Measurements from ENCODE around the gene ZNF480.
"Not testable (repeated sequence)": the region's sequence is repeated elsewhere in the genome, so short reads cannot be mapped to it uniquely, and the experiment has no call there.

ZNF480 gene

DNA sequence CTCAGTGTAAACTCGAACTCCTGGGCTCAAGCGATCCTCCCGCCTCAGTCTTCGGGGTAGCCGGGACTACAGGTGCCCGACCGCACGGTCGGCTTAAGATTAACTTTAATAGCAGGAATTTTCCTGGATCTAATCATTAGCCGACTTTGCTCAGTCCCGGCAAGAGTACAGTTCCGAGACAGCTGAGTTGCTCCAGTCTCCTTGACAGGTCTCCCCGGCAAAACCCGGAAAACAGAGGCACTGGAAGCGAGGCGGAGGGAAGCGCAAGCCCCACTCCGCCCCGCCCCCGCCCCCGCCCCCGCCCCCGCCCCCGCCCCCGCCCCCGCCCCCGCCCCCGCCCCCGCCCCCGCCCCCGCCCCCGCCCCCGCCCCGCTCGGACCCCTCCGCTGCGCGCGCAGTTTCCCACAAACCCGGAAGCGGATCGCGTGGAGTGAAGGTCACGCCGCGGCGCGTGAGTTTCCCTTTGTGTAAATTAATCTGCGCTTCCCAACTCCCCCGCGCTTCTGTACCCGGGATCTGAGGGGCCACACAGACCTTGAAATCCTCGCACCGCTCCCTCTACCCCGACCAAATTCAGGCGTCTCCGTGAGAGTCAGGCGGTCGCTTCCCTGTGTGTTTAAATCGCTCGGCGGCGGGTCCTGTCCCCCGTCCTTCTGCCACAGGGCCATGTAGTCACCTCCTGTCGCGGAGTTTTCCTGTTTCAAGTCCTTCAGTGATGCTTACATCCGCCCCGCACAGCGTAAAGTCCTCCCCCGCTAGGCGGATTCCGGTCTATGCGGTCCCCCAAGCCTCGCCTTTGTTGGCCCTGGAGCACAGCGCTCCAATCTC is at the start of gene ZNF480:
TSS of gene ZNF480 (plus strand) at position 397 of the 828 bp plus-strand sequence. CDS start 3,244 bp downstream, outside the sequence.
- DNase-seq (ENCODE audit: low read depth), result peak; percentile 52

GRCh38 chr19:52248241-52248640 is 48.7 kb upstream of the ZNF480 start:
- peak; percentile 32 for DNase-seq (ENCODE audit: low read depth)

DNA sequence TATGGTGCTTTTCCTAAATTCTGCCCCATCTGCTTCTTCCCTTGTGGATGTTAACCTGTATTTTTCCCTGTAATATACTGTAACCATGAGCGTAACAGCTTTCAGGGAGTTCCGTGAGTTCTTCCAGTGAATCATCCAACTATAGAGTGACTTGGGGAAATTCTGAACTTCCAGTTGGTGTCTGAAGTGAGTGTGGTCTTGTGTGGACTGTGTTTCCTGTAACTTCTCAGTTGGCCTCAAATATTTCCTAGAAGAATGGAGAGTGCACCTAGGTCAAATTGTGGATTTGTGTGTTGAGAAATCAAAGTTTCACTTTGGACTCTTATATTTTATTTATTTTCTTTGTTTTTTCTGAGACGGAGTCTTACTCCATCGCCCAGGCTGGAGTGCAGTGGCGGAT is 38.5 kb upstream of the ZNF480 start:
- no peak for DNase-seq (ENCODE audit: low read depth)

DNA sequence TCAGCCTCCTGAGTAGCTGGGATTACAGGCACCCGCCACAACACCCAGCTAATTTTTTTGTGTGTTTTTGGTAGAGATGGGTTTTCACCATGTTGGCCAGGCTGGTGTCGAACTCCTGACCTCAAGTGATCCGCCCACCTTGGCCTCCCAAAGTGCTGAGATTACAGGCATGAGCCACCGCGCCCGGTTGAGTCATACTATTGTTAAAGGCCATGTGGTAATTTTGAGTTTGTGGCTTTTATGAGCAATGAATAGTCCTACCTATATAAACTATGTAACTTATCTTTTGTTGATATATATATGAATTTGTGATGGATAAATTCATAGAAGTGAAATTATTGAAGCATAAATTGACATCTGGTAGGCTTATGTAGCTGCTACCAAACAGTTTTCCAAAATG is 31.4 kb upstream of the ZNF480 start:
- not testable (repeated sequence) for DNase-seq (ENCODE audit: low read depth)

- DNase-seq (ENCODE audit: low read depth), result peak; percentile 91
Observed at GRCh38 chr19:52269338-52270261, 27.4 kb upstream of the ZNF480 start, which contains the start of gene ZNF766. Gene ZNF766, plus strand, starts transcription at chr19:52269587. Its CDS starts 27 bp downstream, at chr19:52269614.

DNA sequence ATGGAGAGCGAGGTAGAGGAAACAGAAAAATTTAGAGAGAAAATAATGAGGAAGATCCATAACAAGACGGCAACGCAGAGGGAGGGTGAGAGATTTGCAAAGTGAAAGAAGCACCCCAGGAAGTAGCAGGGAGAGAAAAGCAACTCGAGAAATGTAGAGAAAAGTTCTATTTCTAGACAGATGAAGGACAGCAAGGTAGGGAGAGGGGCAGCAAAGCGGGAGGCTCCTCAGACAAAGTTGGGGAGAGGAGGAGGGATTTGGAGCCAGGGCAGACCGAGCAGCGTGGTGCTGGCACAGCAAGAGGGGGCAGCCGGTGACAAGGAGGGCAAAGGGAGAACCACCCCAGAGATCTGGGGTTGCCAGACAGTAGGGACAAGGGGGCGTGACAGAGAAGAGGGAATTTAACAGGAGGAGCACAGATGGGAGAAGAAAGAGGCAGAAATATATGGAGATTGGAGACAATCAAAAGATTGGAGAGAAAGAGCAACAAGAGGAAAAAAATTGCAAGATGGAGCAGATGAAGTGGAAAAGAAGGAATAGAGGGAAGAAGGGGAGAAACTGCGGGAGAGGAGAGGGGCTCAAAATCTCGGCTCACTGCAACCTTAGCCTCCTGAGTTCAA is 26.6 kb upstream of the ZNF480 start:
- DNase-seq (ENCODE audit: low read depth), result no peak

GRCh38 chr19:52273301-52273700 is 23.7 kb upstream of the ZNF480 start:
- DNase-seq (ENCODE audit: low read depth), result no peak

DNA sequence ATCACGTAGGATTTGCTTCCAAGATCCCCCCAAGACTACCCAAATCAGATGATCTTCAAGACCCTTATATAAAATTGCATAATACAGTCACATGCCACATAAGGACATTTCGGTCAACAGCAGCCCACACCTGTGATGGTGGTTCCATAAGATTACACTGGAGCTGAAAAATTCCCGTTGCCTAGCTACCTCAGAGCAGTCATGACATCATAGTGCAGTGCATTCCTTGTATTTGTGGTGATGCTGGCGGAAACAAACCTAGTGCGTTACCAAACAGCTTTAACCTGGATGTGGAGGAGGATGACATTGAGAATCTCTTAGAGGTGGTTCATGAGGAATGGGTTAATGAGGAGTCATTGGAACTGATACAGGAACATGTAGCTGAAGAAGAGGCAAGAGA is 22.8 kb upstream of the ZNF480 start:
- DNase-seq (ENCODE audit: low read depth), result no peak

DNA sequence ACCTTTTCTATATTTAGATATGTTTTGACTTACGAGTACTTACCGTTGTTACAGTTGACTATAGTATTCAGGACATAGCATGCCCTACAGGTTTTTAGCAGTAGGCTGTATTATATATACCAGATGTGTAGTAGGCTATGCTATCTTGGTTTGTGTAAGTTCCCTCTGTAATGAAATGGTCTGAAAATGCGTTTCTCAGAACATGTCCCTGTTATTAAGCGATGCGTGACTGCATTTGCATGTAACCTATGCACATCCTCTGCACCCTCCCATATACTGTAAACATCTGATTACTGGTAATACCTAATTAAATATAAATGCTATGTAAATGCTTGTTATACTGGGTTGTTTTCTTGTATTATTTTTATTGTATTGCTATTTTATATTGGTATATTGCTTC is 21.0 kb upstream of the ZNF480 start:
- DNase-seq (ENCODE audit: low read depth), result no peak

DNA sequence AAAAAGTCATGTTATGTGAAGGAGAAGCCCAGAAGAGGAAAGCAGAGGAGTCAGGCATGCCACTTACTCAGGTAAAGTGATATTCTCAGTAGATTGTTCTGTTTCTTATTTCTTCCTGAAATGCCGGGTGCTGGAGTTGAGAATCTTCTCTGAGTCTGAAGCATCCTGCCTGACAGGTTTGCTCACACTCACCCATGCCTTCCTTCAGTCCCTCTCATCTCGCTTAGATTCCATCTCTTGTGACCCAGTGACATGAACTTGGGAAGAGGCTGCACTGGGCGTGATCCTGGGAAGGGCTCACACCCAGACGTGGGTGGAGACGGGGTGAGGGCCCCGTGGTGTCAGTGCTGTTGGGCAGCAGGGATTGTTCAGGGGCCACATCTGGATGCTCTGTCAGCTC is 19.5 kb upstream of the ZNF480 start:
- no peak for DNase-seq (ENCODE audit: low read depth)

- no peak for DNase-seq (ENCODE audit: low read depth)
Observed at GRCh38 chr19:52286256-52286655, 10.7 kb upstream of the ZNF480 start.

GRCh38 chr19:52291781-52292180 is 5.2 kb upstream of the ZNF480 start:
- no peak for DNase-seq (ENCODE audit: low read depth)

DNA sequence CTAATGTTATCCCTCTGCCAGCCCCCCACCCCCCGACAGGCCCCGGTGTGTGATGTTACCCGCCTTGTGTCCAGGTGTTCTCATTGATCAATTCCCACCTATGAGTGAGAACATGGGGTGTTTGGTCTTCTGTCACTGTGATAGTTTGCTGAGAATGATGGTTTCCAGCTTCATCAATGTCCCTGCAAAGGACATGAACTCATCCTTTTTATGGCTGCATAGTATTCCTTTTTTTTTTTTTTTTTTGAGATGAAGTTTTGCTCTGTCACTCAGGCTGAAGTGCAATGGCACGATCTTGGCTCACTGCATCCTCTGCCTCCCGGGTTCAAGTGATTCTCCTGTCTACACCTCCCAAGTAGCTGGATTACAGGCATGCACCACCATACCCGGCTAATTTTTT is 4.0 kb upstream of the ZNF480 start:
- DNase-seq (ENCODE audit: low read depth), result not testable (repeated sequence)

- no peak for DNase-seq (ENCODE audit: low read depth)
Observed at GRCh38 chr19:52296400-52296772, 583 bp upstream of the ZNF480 start.

DNA sequence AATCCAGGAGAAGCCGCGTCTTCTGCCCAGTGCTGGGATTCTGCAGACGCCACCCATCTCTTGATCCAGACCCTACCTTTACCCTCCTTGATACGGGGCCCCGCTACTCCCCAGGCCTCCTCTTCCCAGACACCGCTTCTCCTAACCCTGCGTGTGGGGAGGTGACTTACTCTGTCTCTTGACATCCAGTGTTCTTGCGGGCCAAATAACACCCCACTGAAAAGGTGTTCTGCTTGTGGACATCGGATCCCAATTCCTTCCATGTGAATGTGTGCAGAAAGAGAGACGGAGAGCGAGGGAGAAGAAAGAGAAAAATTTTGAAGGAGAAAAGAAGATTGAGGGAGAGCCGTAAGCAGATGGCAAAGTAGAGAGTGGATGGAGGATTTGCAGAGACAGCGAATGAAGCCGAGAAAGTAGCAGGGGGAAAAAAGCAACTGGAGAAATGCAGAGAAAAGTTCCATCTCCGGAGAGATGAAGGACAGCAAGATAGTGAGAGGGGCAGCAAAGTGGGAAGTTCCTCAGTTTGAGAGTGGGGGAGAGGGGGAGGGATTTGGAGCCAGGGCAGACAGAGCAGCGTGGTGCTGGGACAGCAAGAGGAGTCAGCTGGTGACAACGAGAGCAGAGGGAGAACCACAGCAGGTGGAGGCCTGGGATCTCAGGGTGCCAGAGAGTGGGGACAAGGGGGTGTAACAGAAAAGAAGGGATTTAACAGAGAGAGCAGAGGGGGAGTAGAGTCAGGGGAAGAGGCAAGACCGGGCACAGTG is 814 bp downstream of the ZNF480 start:
- DNase-seq (ENCODE audit: low read depth), result no peak

DNA sequence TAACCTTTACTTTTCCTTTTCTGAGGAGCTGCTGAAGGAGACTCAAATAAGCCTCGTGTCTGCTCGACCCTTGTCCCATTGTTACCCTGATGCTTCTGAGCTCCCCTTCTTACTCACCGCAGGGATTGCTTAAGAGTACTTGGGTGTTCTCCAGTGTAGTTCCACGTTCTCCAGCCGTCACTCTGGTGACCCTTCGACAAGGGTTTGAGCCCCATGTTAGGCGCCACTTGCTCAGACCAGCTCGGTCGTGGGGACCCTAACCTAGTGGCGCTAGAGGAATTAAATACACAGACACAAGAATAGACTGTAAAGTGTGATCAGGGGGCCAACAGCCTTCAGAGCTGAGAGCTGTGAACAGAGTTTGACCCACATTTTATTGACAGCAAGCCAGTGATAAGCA is 10.3 kb downstream of the ZNF480 start:
- DNase-seq (ENCODE audit: low read depth), result no peak

- DNase-seq (ENCODE audit: low read depth), result no peak
Observed at GRCh38 chr19:52322429-52322828, 25.5 kb downstream of the ZNF480 start.

DNA sequence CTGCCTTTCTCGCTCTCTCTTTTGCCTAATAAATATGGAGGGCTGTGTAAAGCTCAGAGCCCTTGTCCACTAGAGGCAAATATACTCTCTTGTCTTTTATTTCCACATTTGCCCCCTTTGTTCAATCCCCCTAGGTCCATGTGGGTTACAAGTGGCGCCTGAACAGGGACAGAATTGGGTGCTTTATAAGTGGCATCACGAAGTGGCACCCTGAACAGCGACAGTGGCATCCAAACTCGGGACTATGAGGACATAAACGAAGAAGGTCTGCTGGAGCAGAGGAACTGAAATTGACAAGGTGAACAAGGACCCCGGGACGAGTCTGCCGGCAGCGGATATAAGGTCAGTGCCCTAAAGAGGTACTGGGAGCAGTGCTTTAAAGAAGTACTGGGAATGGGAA is 34.8 kb downstream of the ZNF480 start:
- no peak for DNase-seq (ENCODE audit: low read depth)

DNA sequence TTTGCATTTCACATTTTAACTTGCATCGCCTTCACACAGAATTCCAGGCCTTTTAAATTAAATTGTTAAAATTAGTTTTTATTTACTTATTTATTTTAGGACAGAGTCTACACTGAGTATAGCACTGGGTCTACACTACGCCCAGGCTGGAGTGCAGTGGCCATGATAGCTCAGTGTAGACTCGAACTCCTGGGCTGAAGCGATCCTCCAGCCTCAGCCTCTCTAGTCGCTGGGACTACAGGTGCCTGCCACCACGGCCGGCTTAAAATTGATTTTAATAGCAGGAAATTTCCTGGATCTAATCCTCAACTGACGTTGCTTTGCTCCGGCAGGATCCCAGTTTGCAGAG is 38.8 kb downstream of the ZNF480 start:
- no peak for DNase-seq (ENCODE audit: low read depth)

GRCh38 chr19:52336117-52336790 is 39.3 kb downstream of the ZNF480 start, which contains the start of gene ZNF610:
Gene ZNF610, plus strand, starts transcription at chr19:52336243. Its CDS starts 12,930 bp downstream, at chr19:52349173.
- peak; percentile 76 for DNase-seq (ENCODE audit: low read depth)

GRCh38 chr19:52336791-52337381 is 39.9 kb downstream of the ZNF480 start:
- no peak for DNase-seq (ENCODE audit: low read depth)

Measured in stromal cell of bone marrow (primary cell).